Measurements from ENCODE around the gene TVP23C.

DNA sequence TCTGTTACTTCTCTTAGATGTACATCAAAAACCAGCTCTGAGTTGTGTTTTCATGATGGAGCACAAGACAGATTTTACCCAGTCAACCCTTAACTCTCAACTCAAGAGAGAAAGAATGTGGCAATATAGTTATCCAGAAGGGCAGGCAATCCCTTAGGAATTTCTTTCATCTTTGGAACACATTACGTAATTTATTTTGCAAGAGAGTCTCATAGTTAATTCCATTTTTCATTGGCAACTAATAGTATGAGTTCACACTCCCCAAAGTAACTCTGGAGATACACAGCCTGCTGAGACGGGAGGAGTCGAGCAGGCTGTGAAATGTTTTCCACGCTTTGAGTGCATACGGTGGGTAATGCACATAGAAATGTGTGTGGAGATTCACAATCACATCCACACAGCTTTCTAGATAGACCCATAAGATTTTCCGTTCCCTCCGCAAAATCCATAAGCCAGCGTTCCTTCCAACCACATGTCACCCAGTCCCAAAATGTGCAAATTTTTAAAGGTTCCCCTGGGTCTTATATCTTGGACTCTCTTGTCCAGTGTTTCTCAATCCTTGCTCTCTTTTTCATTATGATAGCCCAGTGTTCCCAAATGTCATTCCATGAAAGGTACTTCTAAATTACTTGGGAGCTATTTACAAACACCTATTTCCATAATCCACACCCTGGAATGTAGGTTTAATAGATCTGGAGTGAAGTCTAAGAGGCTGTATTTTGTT, 87.5 kb downstream of the TVP23C start:
- TF ChIP-seq, protein P1, sequence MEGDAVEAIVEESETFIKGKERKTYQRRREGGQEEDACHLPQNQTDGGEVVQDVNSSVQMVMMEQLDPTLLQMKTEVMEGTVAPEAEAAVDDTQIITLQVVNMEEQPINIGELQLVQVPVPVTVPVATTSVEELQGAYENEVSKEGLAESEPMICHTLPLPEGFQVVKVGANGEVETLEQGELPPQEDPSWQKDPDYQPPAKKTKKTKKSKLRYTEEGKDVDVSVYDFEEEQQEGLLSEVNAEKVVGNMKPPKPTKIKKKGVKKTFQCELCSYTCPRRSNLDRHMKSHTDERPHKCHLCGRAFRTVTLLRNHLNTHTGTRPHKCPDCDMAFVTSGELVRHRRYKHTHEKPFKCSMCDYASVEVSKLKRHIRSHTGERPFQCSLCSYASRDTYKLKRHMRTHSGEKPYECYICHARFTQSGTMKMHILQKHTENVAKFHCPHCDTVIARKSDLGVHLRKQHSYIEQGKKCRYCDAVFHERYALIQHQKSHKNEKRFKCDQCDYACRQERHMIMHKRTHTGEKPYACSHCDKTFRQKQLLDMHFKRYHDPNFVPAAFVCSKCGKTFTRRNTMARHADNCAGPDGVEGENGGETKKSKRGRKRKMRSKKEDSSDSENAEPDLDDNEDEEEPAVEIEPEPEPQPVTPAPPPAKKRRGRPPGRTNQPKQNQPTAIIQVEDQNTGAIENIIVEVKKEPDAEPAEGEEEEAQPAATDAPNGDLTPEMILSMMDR (IDR thresholded peaks at IDR 0.05; ENCODE audit: extremely low read depth in 1 of 2, insufficient read depth in 1 of 2, low read depth in 1 of 2, low read length in 2 of 2), result no peak
- TF ChIP-seq POLR2A (IDR thresholded peaks at IDR 0.05; ENCODE audit: low read depth, low read length), result no peak
- no peak for TF ChIP-seq EZH2 (IDR thresholded peaks at IDR 0.05; ENCODE audit: borderline replicate concordance, low read depth, low read length, severe bottlenecking)

Measured in endothelial cell of umbilical vein (primary cell).